Fibroblast of skin of right biceps (primary cell): ENCODE results near the gene ETF1.

Source experiments
- DNase-seq: peaks from one replicate; pipeline ENCODE4 v3.0.0-alpha.2; 2013

The ETF1 gene

DNA sequence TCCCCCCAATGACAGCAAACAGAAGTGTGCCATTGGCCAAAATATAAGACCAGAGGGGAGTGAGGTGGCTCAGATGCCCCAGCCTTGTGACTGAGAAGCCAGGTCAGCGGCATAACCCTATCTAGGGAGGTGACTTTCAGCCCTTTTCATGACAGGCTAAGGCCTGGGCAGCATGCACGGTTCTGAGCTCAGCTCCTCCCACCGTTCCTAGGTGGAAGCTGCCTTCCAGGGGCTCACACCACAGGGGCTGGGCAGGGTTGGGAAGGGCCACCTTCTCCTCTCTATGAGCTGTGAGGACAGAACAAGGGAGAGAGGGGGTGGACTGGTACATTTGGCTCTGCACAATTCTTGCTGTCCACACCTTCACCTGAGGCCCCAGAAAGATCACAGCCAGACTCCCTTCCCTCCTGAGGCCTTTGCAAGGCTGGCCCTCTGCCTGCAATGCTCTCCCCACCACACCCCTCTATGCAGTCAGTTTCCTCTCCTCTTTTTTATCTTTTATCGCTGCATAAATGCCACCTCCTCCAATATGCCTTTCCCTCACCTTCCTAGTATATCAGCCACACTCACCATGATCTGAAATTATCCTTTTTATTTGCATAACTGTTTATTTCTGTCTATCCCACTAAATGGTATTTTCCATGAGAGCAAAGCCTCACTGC is 82.9 kb downstream of the ETF1 start:
- DNase-seq: no peak

- DNase-seq: no peak
These were observed 83.6 kb downstream of the ETF1 start for GRCh38 chr5:138459311-138459933.

- DNase-seq: no peak
These were observed 84.2 kb downstream of the ETF1 start for GRCh38 chr5:138458856-138459255.

DNA sequence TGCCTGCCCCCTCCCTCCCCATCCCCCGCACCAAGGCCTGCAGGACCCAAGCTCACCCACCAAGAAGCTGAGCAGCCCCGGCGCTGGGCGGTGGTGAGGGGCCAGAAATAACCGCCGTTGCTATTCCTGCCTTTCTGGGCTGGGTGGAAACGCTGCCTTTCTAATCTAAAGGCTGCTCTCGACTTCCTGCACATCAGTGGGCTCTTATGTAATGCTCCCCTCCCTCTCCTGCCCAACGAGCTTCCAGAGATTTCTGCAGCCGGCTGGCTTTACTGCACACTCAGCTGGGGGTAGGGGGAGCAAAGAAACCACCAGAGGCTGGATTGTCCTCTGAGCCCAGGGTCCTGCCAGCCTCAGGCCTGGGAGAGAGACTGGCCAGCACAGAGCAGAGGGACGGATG is 84.7 kb downstream of the ETF1 start:
- DNase-seq: no peak

- DNase-seq: no peak
These were observed 85.3 kb downstream of the ETF1 start for GRCh38 chr5:138457531-138458275.
